Measurements from ENCODE around the gene KRTAP1-1.
"Not testable (repeated sequence)": the region's sequence is repeated elsewhere in the genome, so short reads cannot be mapped to it uniquely, and the experiment has no call there.

The KRTAP1-1 gene

GRCh38 chr17:41040783-41041571 is at the start of gene KRTAP1-1:
KRTAP1-1 (minus strand) TSS chr17:41041450; CDS start chr17:41041397, 53 bp downstream.
- not testable (repeated sequence) for DNase-seq

- not testable (repeated sequence) for DNase-seq
These were observed 47.6 kb upstream of the KRTAP1-1 start for GRCh38 chr17:41088760-41089352.

DNA sequence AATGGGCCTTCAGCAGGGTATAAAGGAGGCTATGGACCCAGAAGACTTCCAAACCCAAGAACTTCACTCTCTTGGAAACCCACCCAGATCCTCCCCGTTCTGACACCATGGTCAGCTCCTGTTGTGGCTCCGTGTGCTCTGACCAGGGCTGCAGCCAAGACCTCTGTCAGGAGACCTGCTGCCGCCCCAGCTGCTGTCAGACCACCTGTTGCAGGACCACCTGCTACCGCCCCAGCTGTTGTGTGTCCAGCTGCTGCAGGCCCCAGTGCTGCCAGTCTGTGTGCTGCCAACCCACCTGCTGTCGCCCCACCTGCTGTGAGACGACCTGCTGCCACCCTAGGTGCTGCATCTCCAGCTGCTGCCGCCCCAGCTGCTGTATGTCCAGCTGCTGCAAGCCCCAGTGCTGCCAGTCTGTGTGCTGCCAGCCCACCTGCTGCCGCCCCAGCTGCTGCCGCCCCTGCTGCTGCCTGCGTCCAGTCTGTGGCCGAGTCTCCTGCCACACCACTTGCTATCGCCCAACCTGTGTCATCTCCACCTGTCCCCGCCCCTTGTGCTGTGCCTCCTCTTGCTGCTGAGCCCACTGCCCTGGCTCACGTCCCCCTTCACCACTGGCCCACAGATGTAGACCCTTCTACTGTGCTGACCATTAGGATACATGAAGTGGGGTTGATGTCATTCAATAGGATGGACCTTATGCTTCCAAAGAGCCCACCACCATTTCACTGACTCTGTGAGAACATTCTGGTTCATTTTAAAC is 43.0 kb upstream of the KRTAP1-1 start, which contains the start of gene KRTAP4-7:
KRTAP4-7 (plus strand) TSS at position 51 of the 757 bp plus-strand sequence; CDS start at position 108, 57 bp downstream.
- DNase-seq = not testable (repeated sequence)

DNA sequence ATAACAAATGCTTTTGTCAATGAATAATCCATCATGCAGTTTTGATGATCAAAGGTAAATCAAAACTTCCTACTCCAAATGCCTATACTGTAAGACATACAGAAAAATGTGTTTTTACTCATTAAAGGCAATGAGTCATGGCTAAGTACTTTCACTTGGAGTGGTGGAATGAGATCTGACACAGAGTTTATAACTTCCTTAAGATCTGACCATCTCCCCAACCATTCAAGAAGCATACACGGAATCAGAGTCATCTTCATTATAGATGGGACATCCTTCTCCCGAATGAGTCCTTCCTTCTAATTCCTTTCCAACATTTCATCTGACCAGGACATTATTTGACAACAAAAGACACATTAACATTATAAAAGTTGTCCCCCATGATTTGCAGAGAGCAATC is 42.2 kb upstream of the KRTAP1-1 start:
- peak; percentile 82 for DNase-seq

GRCh38 chr17:41082626-41083025 is 41.4 kb upstream of the KRTAP1-1 start:
- peak; percentile 43 for DNase-seq

- no peak for DNase-seq
These were observed 35.5 kb upstream of the KRTAP1-1 start for GRCh38 chr17:41076788-41077187.

DNA sequence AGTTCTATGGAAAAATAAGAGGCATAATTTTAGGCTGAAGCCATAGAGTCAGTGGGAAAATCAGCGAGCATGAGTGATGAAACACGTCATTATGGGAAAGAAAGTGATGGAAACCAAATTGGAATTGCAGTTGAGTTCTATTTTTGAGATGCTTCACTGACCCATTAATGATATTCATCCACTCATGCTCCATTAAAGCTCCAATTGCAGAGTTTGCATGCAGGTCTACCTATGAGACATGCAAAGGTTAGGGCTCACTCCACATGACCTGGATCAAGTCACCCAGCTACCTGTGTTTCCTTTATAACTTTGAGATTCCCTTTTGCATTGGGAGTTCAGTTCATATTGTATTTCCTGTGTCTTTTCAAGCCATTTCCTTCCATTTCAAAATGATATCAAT is 32.4 kb upstream of the KRTAP1-1 start:
- no peak for DNase-seq

DNA sequence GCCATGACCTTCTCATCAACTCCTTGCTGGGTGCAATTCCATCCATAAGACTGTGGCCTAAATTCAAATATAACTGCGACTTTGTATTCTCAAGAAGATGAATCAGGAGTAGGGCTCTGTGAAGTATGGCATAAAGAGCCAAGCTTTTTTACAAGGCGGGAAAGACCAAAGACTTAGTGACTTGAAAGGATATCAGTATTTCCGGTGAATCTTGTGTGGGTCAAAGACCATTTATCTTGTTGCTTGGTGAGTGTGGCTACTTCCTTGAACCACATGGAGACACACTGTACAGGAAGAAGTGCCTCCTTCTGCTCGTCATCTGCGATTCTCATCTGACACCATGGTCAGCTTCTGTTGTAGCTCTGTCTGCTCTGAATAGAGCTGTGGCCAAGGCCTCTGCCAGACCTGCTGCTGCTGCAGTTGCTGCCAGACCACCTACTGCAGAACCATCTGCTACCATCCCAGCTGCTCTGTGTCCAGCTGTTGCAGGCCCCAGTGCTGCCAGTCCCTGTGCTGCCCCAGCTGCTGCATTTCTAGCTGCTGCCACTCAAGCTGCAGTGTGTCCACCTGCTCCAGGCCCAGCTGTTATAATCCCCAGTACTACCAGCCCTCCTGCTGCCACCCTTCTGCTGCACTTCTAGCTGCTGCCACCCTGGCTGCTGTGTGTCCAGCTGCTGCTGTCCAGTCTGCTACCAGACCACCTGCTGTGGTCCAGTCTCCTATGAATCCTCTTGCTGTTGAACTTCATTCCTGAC is 30.5 kb upstream of the KRTAP1-1 start:
- DNase-seq = no peak

DNA sequence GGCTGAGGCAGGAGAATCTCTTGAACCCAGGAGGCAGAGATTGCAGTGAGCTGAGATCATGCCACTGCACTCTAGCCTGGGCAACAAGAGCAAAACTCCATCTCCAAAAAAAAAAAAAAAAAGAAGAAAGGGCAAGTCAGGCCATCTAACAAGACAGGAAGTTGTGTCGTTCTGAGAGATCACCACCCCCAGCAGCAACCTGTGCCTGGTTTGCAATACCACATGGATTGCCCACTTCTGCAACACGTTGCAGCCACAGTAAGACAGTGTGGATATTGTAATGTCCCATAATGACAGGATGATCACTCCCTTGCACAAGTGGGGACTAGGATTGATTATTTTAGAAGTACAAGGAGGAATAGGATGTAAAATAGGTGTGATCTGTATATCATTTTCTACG is 27.8 kb upstream of the KRTAP1-1 start:
- DNase-seq = no peak

GRCh38 chr17:41067281-41067680 is 26.0 kb upstream of the KRTAP1-1 start:
- DNase-seq = peak; percentile 78

DNA sequence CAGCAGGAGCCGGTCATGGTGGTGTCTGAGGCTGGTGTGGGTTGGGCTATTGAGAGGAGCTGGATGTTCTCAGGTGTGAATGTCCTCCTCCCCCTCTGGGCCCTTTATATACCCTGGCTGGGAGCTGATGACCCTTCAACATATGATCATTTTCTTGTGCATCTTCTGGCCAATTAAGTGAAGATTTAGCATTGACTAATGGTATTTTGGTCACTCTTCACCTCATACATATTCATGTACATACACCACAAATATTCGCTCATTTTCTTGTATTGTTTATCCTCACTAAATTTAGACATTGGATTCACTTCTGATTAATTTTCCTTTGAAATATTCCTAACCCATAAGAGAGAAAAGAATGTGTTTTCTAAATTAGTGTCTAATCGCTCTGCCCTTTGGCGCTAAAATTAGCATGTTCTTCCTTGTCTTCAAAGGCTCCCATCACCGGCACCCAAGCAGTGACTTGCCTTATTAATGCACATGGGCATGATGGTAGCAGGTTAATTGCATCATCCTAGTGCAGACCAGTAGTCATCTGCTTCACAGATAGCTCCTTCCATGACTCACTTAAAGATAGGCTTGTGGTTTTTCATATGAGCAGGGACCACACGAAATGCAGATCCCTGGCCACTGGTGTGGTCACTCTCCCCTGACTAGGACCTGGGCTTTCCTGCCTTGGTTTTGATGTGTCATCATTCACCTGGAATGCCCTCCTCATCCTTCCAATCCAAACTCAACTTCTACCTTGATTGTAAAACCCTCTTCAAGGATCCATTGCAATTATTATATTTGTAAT is 24.8 kb upstream of the KRTAP1-1 start, which contains the start of gene KRTAP2-4:
KRTAP2-4 (minus strand) TSS at position 51 of the 796 bp plus-strand sequence; CDS start at position 17, 34 bp downstream.
- DNase-seq = peak; percentile 91

DNA sequence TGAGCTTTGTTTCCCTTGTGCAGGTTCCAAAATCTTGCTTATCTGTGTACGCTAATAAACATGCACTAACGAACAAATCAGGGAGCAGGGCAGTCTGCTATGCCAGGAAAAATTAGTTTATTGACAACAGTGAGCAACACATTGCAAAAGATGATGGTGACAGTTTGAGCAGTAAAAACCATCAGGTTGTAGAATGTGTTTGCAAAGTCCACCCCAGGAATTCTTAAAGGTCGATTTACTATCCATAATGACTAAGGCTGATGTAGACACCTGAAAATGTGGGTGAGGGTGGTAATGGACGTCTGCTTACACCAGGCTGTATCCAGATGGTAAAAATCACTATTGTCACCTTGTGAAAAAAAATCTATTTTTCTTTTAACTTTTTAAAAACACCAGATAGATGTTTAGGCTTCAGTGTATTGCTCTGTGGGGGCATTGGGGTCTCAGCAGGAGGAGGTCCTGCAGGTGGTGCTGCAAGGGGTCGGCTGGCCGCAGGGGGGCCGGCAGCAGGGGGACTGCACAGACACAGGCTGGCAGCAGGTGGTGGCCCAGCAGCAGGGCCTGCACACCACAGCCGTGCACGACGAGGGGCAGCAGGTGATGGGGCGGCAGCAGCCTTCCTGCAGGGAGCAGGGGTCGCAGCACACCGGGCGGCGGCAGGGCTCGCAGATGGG is 23.9 kb upstream of the KRTAP1-1 start:
- DNase-seq = not testable (repeated sequence)

DNA sequence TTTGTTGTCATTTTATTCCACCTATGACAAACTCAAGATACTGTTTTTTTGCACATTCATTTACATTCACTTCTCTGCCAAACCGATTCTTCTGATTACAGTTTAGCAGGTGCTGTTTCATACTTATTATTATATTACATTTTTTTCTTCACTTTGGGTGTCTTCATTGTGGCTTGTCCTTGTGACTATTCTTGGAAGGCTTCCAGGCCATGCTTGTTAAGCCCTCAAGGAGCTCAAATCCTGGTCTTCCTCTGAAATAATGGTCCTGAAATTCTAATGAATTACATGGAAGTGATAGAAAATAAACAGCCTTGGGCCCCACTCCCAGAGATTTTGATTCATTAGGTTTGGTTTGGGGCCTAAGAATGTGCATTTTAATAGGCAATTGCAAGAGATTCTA is 23.1 kb upstream of the KRTAP1-1 start:
- no peak for DNase-seq

DNA sequence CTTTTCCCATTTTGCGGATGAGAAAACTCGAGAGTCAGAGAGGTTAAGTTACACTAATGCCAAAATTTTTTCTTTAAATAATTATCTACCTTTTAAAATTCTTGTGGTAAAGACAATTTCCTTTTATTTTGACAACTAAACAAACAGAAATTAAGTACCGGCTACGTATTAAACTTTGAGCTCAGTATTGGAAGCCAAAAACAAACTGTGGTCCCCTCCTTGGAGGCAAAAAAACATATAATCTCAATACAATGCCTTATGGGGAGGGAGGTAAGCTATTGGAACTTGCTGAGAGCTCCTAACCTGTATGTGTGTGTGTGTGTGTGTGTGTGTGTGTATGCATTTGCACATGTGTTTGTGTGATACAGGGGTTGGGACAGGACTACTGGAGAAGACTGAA is 22.2 kb upstream of the KRTAP1-1 start:
- no peak for DNase-seq

GRCh38 chr17:41061964-41062363 is 20.7 kb upstream of the KRTAP1-1 start:
- DNase-seq = peak; percentile 98

GRCh38 chr17:41060052-41060604 is 18.9 kb upstream of the KRTAP1-1 start, which contains the start of gene KRTAP2-3:
KRTAP2-3 (minus strand) TSS chr17:41060114; CDS start chr17:41060050, 64 bp downstream.
- DNase-seq = peak; percentile 97

GRCh38 chr17:41059276-41060051 is 18.2 kb upstream of the KRTAP1-1 start:
- peak; percentile 96 for DNase-seq

DNA sequence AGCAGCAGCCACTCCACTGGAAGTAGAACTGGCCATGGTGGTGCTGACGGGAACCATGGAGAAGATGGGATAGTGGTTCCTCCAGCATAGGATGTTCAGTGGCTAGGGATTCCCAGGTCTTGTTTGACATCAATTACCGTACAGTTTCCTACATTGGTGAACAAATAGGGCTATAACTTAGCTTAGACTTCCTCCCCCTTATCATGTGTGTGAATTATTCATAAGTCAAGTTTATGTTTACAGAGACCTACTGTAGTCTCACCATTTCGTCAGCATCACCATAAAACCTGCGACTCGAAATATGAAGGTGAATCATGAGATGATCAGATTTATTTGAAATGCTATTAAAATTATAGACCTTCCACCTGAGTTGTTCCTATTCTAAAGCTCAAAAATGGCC is 17.5 kb upstream of the KRTAP1-1 start:
- no peak for DNase-seq

DNA sequence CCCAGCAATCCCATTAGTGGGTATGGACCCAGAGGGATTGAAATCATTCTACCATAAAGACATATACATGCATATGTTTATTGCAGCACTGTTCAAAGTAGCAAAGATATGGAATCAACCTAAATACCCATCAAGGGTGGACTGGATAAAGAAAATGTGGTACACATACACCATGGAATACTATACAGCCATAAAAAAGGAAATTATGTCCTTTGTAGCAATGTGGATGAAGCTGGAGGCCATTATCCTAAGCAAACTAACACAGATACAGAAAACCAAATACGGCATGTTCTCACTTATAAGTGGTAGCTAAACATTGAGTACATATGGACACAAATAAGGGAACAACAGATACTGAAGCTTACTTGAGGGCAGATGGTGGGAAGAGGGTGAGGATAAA is 16.3 kb upstream of the KRTAP1-1 start:
- no peak for DNase-seq

- not testable (repeated sequence) for DNase-seq
These were observed 13.9 kb upstream of the KRTAP1-1 start, which contains the start of gene KRTAP2-2 for GRCh38 chr17:41055130-41055529. KRTAP2-2 (minus strand) TSS chr17:41055230; CDS start chr17:41055211, 19 bp downstream.
